ENCODE measurements around the gene LRRC3C.

LRRC3C gene

GRCh38 chr17:39951924-39952679, 24.6 kb downstream of the LRRC3C start:
- no peak for DNase-seq

DNA sequence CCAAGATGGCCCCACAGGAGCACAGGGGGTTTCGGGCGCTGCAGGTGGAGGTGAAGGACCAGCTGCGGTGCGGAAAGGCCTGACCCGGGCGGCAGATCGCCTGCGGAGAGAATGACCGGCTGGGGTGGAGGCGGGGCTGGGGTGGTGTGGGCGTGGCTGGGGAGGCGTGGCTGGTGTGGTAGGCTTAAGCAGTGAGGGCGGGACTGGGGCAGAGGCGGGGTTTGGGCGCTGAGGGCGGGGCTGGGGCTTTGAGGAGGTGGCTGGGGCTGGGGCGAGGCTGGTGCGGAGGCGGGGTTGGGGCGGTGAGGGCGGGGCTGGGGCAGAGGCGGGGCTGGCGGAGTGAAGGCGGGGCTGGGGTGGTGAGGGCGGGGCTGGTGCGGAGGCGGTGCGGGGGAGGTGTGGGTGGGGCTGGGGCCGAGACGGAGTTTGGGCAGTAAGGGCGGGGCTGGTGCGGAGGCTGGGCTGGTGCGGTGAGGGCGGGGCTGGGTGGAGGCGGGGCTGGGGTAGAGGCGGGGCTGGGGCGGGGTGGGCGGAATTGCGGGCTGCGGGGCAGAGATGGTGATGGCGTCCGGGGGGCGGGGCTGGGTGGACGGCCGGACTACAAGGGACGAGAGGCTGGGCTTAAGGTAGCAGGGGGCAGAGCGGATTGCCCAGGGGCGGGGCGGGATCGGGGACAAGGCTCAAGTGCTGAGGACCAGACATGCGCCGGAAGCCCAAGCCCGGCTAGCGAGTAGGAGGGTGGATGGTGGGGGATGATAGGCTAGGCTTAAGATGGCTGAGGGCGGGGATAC, 25.3 kb downstream of the LRRC3C start:
- peak; percentile 92 for DNase-seq

DNA sequence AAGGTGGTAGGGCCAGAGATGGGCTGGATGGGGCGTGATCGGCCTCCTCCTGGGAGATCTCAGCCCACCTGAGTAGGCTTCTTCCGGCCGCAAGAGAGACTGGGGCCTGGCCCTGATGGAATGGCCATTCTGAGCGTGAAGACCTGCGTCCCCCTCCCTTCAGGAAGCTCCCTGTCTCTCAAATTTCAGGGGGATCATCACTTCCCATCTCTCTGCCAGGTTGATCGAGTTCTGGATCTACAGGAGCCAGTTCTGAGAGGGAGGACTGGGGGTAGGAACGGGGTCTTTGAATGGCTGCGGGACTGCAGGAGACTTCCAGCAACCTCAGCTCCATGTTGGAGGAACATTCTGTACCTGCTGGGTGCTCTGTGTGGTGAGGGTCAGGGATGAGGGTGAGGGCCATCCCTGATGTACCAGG, 25.9 kb downstream of the LRRC3C start:
- no peak for DNase-seq

- DNase-seq, result no peak
Observed at GRCh38 chr17:39954876-39955275, 27.3 kb downstream of the LRRC3C start.

DNA sequence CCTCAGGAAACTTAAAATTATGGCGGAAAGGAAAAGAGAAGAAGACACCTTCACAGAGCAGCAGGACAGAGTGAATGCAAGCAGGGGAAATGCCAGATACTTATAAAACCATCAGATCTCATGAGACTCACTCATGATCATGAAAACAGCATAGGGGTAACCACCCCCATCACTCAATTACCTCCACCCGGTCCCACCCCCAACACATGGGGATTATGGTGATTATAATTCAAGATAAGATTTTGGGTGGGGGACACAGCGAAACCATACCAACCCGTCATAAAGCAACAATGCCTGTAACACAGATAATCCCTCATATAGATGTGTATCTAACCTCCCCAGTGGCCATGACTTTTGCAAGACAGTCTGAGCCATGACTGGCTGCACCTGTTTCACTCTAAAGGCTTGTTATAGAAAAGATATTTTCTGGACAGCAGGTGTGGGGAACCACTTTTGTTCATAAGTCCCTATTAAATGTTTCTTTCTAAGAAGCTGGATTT, 28.2 kb downstream of the LRRC3C start:
- DNase-seq, result no peak

GRCh38 chr17:39960524-39961041, 33.1 kb downstream of the LRRC3C start:
- no peak for DNase-seq

- no peak for DNase-seq
Observed at GRCh38 chr17:39962642-39963220, 35.2 kb downstream of the LRRC3C start, which contains the start of gene GSDMA. TSS of gene GSDMA (plus strand) at chr17:39963004. CDS start at chr17:39965688, 2,684 bp downstream.

DNA sequence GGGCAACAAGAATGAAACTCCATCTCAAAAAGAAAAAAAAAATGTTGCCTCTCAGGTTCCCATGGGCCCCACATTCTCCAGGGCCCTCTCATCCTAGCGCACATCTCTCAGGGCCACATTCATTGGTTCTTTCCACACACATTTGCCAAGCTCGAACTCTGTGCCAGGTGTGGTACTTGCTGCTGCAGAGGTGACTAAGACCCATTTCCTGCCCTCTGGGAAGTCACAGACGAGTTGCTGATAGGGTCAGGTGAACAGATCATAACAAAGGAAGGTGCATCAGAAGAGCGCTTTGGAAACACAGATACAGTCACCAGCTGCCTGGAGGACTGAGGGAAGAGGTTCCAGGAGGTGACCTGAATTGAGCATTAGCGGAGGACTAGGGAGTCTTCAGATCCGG, 36.3 kb downstream of the LRRC3C start:
- peak; percentile 37 for DNase-seq

DNA sequence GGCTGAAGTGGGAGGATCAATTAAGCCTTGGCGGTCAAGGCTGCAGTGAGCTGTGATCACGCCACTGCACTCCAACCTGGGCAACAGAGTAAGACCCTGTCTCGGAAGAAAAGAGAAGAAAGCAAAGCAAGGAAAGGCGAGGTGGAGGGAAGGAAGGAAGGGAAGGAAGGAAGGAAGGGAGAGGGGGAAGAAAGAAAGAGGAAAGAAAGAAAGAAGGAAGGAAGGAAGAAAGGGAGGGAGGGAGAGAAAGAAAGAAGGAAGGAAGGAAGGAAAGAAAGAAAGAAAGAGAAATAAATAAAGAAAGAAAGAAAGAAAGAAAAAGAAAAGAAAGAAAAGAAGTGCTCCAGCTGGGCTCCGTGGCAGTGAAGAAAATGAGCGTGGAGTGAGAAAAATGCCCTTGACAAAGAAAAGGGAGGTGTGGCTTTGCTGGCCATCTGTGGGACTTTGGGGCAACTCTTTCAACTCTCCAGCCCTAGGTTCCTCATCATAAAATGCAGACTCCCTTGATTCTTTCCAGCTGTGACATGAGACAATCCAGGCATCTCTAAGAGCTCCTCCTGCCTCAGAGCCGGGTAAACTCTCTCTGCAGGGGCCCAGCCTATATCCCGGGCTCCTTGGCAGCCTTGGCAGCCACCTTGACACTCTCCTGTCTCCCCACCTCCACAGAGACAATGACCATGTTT, 37.6 kb downstream of the LRRC3C start:
- DNase-seq, result no peak

- no peak for DNase-seq
Observed at GRCh38 chr17:39966771-39967170, 39.2 kb downstream of the LRRC3C start.

- DNase-seq, result no peak
Observed at GRCh38 chr17:39968761-39969160, 41.2 kb downstream of the LRRC3C start.

GRCh38 chr17:39969375-39969774, 41.8 kb downstream of the LRRC3C start:
- DNase-seq, result no peak

- DNase-seq, result no peak
Observed at GRCh38 chr17:39970157-39970692, 42.7 kb downstream of the LRRC3C start.

DNA sequence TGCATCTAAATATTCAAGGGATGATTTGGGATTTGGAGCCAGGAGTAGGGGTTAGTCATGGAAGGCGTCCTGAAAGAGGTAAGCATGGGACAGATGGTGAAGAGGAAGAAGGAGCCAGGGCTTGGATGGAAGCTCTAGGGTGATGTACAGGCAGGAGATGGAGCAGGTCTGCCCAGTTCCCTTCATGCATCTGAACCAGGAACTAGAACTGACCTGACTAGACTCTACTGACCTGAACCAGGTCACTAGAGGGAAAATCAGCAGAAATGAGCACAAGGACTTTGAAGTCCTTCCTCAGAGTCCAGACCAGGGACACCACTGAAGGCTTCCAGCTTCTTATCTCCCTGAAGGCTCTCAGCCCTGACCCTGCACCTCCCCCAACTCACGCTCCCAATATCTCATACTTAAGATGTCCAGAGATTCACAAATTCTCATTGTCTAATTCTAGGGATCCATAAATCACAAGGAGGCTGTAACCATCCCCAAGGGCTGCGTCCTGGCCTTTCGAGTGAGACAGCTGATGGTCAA, 43.6 kb downstream of the LRRC3C start:
- DNase-seq, result no peak

DNA sequence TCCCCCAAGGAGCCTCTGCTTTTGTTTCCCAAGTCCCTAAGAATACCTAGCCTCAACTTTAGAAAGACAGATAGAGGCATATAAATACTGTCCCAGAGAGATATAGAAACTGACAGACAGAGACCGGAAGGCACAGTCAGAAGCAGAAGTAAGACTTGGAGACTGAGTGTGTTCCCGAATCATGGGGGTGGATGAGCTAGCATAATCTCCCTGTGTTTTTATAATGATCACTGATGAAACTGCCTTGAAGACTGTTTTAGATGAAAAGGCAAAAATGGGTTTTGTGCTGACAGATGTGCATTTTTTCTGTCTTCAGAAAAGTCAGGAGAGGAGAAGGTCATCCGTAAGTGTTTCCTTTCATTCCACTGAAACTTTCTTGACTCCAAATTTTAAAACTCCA, 44.7 kb downstream of the LRRC3C start:
- DNase-seq, result no peak

DNA sequence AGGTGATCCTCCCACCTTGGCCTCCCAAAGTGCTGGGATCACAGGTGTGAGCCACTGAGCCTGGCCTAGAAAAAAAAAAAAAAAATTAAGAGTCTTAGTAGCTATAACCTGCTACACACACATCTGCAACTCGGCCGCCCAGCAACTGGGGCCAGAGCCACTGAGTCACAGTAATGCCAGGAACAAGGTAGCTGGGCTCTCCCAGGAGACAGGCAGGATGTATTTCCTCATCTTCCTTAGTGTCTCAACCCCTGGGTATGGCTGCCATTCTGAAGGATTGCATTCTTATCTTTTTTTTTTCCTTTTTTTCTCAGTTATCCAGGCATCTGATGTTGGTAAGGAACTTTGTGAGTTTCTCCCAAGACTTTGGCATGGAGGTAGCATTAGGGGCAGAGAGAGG, 46.0 kb downstream of the LRRC3C start:
- no peak for DNase-seq

- DNase-seq, result no peak
Observed at GRCh38 chr17:39974433-39974832, 46.9 kb downstream of the LRRC3C start.

DNA sequence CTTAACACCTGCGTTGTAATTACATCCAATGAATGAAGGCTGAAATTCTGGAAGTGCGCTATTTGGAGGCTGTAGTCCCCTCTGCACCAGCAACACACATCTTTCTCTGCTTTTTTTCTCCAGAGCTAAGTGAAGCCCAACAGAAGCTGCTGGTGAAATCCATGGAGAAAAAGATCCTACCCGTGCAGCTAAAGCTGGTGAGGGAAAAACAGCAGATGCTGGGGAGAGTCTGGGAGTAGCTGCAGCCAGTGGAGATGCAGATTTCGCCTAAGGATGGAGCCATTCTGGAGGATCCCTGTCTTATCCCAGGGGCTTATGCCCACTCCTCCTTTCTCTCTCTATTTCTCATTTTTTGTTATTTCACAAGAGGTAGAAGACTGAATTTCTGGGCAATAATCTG, 48.3 kb downstream of the LRRC3C start:
- no peak for DNase-seq

DNA sequence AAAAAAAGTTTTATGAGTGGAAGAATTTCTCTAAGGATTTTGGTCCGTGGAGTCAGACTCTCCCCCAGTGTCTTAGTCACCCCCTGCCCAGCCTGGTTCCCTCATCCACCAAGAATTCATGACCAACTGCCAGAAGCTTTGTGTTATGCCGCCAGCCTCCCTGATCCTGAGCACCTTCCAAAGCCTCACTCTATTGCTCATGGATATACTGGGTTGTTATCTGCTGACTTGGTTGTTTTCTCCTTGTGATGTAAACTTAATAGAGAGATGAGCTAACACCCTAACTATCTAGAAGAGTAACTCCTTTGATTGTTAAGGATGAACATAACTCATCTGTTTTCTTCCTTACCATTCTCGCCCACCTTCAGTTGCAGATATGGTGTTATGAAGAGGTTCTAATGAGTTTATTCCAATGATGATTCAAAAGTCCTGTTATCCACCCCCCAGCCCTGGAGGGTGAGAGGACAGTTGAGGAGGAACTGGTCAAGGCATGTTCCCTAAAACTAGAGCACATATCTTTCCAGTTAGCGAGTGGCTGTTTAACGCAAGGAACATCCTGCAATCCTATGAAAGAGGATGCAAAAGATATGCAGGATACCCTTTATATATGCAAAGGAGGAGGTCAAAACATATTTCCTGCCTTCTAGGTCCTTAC, 51.6 kb downstream of the LRRC3C start:
- DNase-seq, result no peak

DNA sequence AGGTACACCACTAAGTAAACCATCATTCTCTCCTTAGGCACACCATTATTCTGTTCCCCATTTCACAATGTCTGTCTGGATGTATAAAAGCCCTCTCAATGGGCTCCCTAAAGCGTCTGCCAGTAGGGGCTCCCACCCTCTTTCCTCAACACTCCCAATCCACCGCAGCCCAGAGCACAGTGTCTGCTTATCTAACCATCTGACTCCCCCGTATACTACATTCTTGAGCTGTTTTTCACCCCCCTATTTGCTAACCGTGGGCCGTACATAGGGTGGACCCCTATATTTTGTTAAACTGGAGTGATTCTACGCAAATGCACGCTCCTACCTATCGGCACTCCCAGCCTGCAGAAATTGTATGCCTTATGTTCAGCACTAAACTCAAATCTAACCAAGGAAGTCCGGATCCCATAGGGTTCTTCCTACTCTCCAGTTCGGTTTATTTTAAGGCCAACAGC, 52.4 kb downstream of the LRRC3C start:
- no peak for DNase-seq

DNA sequence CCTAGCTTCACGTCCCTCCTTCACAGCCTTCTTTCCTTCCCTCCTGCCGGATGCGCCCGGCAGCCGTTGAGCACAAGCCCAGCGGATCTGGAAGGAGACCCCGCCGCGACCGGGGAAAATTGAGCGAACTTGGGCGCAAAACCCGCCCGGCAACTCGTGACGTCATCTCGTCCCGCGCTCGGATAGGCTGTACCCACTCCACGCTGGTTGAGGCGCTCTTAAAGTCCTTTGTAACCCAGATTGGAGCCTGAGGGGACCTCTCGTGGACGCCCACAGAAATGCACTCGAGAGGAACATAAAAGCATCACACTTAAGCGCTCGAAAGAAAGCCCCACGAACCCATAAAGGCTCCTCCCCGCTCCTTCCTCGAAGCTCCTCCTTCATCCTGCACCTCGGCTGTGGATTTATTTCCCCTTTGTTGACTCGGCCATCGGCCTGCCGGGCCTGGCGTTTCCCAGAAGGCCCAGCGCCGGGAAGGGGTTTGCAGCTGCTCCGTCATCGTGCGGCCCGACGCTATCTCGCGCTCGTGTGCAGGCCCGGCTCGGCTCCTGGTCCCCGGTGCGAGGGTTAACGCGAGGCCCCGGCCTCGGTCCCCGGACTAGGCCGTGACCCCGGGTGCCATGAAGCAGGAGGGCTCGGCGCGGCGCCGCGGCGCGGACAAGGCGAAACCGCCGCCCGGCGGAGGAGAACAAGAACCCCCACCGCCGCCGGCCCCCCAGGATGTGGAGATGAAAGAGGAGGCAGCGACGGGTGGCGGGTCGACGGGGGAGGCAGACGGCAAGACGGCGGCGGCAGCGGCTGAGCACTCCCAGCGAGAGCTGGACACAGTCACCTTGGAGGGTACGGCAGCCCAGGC, 53.0 kb downstream of the LRRC3C start, which contains the start of gene PSMD3:
Gene PSMD3, plus strand, starts transcription at position 457 of the 856 bp plus-strand sequence. Its CDS starts 164 bp downstream, at position 621.
- DNase-seq, result peak; percentile 96

Measured in activated CD4-positive, alpha-beta T cell treated with anti-CD3 and anti-CD28 coated beads for 1 hour (primary cell).